ENCODE results near the gene POMT2. TPM values are rescaled to one million over a fixed set of nuclear protein-coding genes. Genes with fewer than 3 reads are reported as not detected.

POMT2 gene
- total and polyA plus RNA-seq, 11 donors = 7.0 to 27.6 (median 15.3) TPM

DNA sequence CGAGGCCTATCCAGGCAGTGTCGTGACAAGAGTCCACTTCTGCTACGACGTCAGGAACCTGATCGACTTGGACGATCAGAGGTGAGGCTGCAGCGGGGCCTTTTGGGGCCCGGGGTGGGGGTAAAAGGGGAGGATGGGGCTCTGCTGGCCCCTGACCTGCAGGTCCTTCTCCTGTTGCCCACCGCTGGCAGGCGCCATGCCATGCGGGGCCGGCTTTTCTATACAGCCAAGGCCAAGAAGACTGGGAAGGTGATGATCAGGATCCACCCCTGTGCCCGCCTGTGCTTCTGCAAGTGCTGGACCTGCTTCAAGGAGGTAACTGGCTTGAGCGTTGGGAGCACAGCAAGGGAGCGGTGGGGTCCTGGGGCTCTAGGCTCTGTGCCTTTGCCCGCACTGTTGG is 81.3 kb downstream of the POMT2 start:
- TF ChIP-seq POLR2A (IDR thresholded peaks at IDR 0.05) = no peak
- intact Hi-C loops (cut with DNase I) = no loop called here
- H3K4me1 ChIP-seq = no peaks in the 10 kb centered on the region
- no peak overlapping the region for H3K27ac ChIP-seq
- no peaks in the 10 kb centered on the region for H3K27me3 ChIP-seq
- WGBS, 4 donors = 85 to 90% (median 89%) methylated on average over 13 to 16 of the region's 16 CpGs
- no peak for DNase-seq
- no peaks in the 10 kb centered on the region for H3K36me3 ChIP-seq
- H3K9me3 ChIP-seq = no peaks in the 10 kb centered on the region
- H3K4me3 ChIP-seq = no peak overlapping the region
- no peak for ATAC-seq

- H3K27ac ChIP-seq = no peak overlapping the region
- H3K4me3 ChIP-seq = no peak overlapping the region
- no peaks in the 10 kb centered on the region for H3K36me3 ChIP-seq
- no peaks in the 10 kb centered on the region for H3K4me1 ChIP-seq
- DNase-seq = no peak
- 43 to 61% (median 52%) methylated on average over 3 to 4 of the region's 4 CpGs for WGBS, 4 donors
- TF ChIP-seq POLR2A (IDR thresholded peaks at IDR 0.05) (no peak), CTCF (IDR thresholded peaks at IDR 0.05) (no peak)
- H3K27me3 ChIP-seq = no peaks in the 10 kb centered on the region
- H3K9me3 ChIP-seq = no peaks in the 10 kb centered on the region
- intact Hi-C loops (cut with DNase I) = no loop called here
- ATAC-seq = no peak
These were observed 81.7 kb downstream of the POMT2 start for GRCh38 chr14:77238996-77239395.

- DNase-seq (no peak), ATAC-seq (no peak)
- TF ChIP-seq POLR2A (IDR thresholded peaks at IDR 0.05) (no peak), CTCF (IDR thresholded peaks at IDR 0.05) (no peak)
- WGBS, 4 donors = 58 to 85% (median 74%) methylated on average over 2 to 3 of the region's 3 CpGs
- no peaks in the 10 kb centered on the region for H3K9me3 ChIP-seq
- H3K27me3 ChIP-seq = no peaks in the 10 kb centered on the region
- no peaks in the 10 kb centered on the region for H3K4me1 ChIP-seq
- no peak overlapping the region for H3K27ac ChIP-seq
- intact Hi-C loops (cut with DNase I) = no loop called here
- H3K4me3 ChIP-seq = no peak overlapping the region
- no peaks in the 10 kb centered on the region for H3K36me3 ChIP-seq
These were observed 82.3 kb downstream of the POMT2 start for GRCh38 chr14:77238356-77238755.

DNA sequence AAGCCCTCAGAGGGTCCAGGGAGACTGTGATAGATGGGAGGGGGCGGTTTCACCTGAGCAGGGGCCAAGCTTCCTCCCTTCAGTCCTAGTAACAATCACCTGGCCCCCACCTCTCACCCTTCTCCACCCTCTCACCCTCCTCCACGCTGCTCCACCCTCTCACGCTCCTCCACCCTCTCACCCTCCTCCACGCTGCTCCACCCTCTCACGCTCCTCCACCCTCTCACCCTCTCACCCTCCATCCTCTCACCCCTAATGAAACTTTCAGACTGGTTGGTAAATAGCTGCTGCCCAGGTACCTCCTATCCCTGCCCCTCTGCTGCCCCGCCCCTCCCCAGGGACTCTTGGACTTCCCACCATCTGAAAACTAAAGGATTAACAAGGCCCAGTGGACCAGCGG is 83.9 kb downstream of the POMT2 start:
- DNase-seq (no peak), ATAC-seq (no peak)
- H3K36me3 ChIP-seq = no peaks in the 10 kb centered on the region
- no peak overlapping the region for H3K4me3 ChIP-seq
- intact Hi-C loops (cut with DNase I) = no loop called here
- H3K27ac ChIP-seq = no peak overlapping the region
- H3K9me3 ChIP-seq = no peaks in the 10 kb centered on the region
- TF ChIP-seq POLR2A (IDR thresholded peaks at IDR 0.05) (no peak), CTCF (IDR thresholded peaks at IDR 0.05) (no peak)
- no peaks in the 10 kb centered on the region for H3K4me1 ChIP-seq
- H3K27me3 ChIP-seq = no peaks in the 10 kb centered on the region
- 63 to 71% (median 68%) methylated on average over 7 of the region's 7 CpGs for WGBS, 4 donors

- intact Hi-C loops (cut with DNase I) = no loop called here
- WGBS, 4 donors = 62 to 72% (median 62%) methylated on average over 3 of the region's 3 CpGs
- DNase-seq = no peak
- Histone ChIP-seq H3K4me1 (no peaks in the 10 kb centered on the region), H3K4me3 (no peak overlapping the region), H3K27me3 (no peaks in the 10 kb centered on the region), H3K36me3 (no peaks in the 10 kb centered on the region), H3K9me3 (peaks cover 0 to 5% (median 0%) of the 10 kb centered on the region in 12 donors), H3K27ac (no peak overlapping the region)
- no peak for ATAC-seq
- no peak for TF ChIP-seq CTCF (IDR thresholded peaks at IDR 0.05)
- no peak for TF ChIP-seq POLR2A (IDR thresholded peaks at IDR 0.05)
These were observed 89.0 kb downstream of the POMT2 start for GRCh38 chr14:77231721-77232120.

Data from heart left ventricle (tissue), 16 donors.